HepG2 (cell line): ENCODE measurements around the gene PSMB9. TPM values are rescaled to one million over a fixed set of nuclear protein-coding genes. Genes with fewer than 3 reads are reported as not detected.

Experiments
- KDM5B ChIP-seq: sonication (generic); formaldehyde crosslinking; IDR thresholded peaks from 2 replicates; pipeline ENCODE4 v1.4.0; 2020; ENCODE audit warnings: missing genetic modification reagents, mild to moderate bottlenecking, borderline replicate concordance
- MXI1 ChIP-seq: IDR thresholded peaks from 3 replicates; pipeline ENCODE4 v1.6.1; 2012; ENCODE audit warnings: low read depth, low read length, inconsistent platforms, borderline replicate concordance
- MYC ChIP-seq: sonication (generic); formaldehyde crosslinking; IDR thresholded peaks from 2 replicates; pipeline ENCODE4 v1.9.0; 2021; ENCODE audit warnings: missing genetic modification reagents, borderline replicate concordance
- NFE2 ChIP-seq: sonication (generic); formaldehyde crosslinking; IDR thresholded peaks from 2 replicates; pipeline ENCODE4 v1.4.0; 2020; ENCODE audit warnings: missing genetic modification reagents
- NFE2L1 ChIP-seq: sonication (generic); formaldehyde crosslinking; IDR thresholded peaks from 2 replicates; pipeline ENCODE4 v1.4.0; 2020; ENCODE audit warnings: missing genetic modification reagents, mild to moderate bottlenecking, borderline replicate concordance
- PCBP1 ChIP-seq: fragments of 200-400 bp; formaldehyde crosslinking; IDR thresholded peaks from 2 replicates; pipeline ENCODE4 v1.6.1; 2017; ENCODE audit warnings: mild to moderate bottlenecking, low read depth, low read length, borderline replicate concordance
- POLR2G ChIP-seq: fragments of 200-400 bp; formaldehyde crosslinking; IDR thresholded peaks from 2 replicates; pipeline ENCODE4 v1.6.1; 2018; ENCODE audit warnings: mild to moderate bottlenecking, low read depth, low read length, moderate library complexity
- SSRP1 ChIP-seq: IDR thresholded peaks from 2 replicates; pipeline ENCODE4 v1.6.1; 2016; ENCODE audit warnings: control low read depth
- TBX2 ChIP-seq: sonication (generic); formaldehyde crosslinking; IDR thresholded peaks from 2 replicates; pipeline ENCODE4 v1.5.0; 2020; ENCODE audit warnings: missing genetic modification reagents, mild to moderate bottlenecking, borderline replicate concordance
- YY1 ChIP-seq: IDR thresholded peaks from 2 replicates; pipeline ENCODE4 v1.6.1; 2011; ENCODE audit warnings: low read length, low read depth, moderate library complexity, mild to moderate bottlenecking; ENCODE audit not compliant: insufficient read depth, insufficient replicate concordance
- ZBTB8A ChIP-seq: sonication (generic); formaldehyde crosslinking; IDR thresholded peaks from 2 replicates; pipeline ENCODE4 v1.4.0; 2020; ENCODE audit warnings: mild to moderate bottlenecking, low read depth, missing genetic modification reagents, borderline replicate concordance
- ZFP36L2 ChIP-seq: sonication (generic); formaldehyde crosslinking; IDR thresholded peaks from 2 replicates; pipeline ENCODE4 v1.4.0; 2020; ENCODE audit warnings: missing genetic modification reagents
- ZNF333 ChIP-seq: sonication (generic); formaldehyde crosslinking; IDR thresholded peaks from 2 replicates; pipeline ENCODE4 v1.4.0; 2020; ENCODE audit warnings: mild to moderate bottlenecking, missing genetic modification reagents, borderline replicate concordance
- ZNF33A ChIP-seq: sonication (generic); formaldehyde crosslinking; IDR thresholded peaks from 2 replicates; pipeline ENCODE4 v1.5.1; 2020; ENCODE audit warnings: missing genetic modification reagents, mild to moderate bottlenecking, moderate library complexity, borderline replicate concordance
- ZNF569 ChIP-seq: sonication (generic); formaldehyde crosslinking; IDR thresholded peaks from 2 replicates; pipeline ENCODE4 v1.5.0; 2020; ENCODE audit warnings: mild to moderate bottlenecking, missing genetic modification reagents, moderate library complexity, borderline replicate concordance
- ZNF605 ChIP-seq: sonication (generic); formaldehyde crosslinking; IDR thresholded peaks from 2 replicates; pipeline ENCODE4 v1.8.0; 2022; ENCODE audit warnings: mild to moderate bottlenecking, missing genetic modification reagents
- ZSCAN9 ChIP-seq: IDR thresholded peaks from 2 replicates; pipeline ENCODE4 v1.6.1; 2016; ENCODE audit warnings: borderline replicate concordance
- polyA plus RNA-seq, 8 experiments: library from polyadenylated mRNA; depleted of rRNA in 3 of 8; stranded (reverse) in 7 of 8; unstranded in 1 of 8; fragments of >200 nt; fragmentation: Illumina TruSeq in 4 of 8; extraction: Trizol in 4 of 8; gene quantifications; 2 replicates each; pipeline versions ENCODE4 v1.2.1 to v1.2.3, GENCODE V29; 2011 to 2016; ENCODE audit warnings: low read depth in 4 of 8, missing spikeins in 1 of 8, mixed read lengths in 1 of 8; ENCODE audit not compliant: insufficient read depth in 1 of 8
- total RNA-seq, 5 experiments: library from RNA; depleted of rRNA; stranded (reverse); fragments of >200 nt; fragmentation: Illumina TruSeq; extraction: Trizol; gene quantifications; 2 replicates each; pipeline ENCODE4 v1.2.3, GENCODE V29; 2016; ENCODE audit warnings: low read depth in 1 of 5
- TF ChIP-seq, protein P1 (sequence below): fragments of 450-650 bp; IDR thresholded peaks from 2 replicates; pipeline ENCODE4 v1.6.1; 2017
- TF ChIP-seq, protein P2 (sequence below): sonication (generic); formaldehyde crosslinking; conservative IDR thresholded peaks from 2 replicates; pipeline ENCODE4 v1.4.0; 2020; ENCODE audit warnings: missing genetic modification reagents
- TF ChIP-seq, protein P3 (sequence below): sonication (generic); formaldehyde crosslinking; IDR thresholded peaks from 2 replicates; pipeline ENCODE4 v1.4.0; 2020; ENCODE audit warnings: missing genetic modification reagents
- TF ChIP-seq, protein P4 (sequence below), 2 experiments: sonication (generic) in 1 of 2; formaldehyde crosslinking in 1 of 2; IDR thresholded peaks; 2 replicates each; pipeline versions ENCODE4 v1.4.0 to v1.6.1; 2018 to 2020; ENCODE audit warnings: missing genetic modification reagents in 2 of 2, borderline replicate concordance in 1 of 2, low read depth in 1 of 2, mild to moderate bottlenecking in 1 of 2, missing biosample characterization in 1 of 2

PSMB9 gene
- total and polyA plus RNA-seq, 2 of the 13 experiments (the other 11 are each of a cell fraction or from before 2014, with no cell fraction given) = 15.6 to 16.0 TPM

DNA sequence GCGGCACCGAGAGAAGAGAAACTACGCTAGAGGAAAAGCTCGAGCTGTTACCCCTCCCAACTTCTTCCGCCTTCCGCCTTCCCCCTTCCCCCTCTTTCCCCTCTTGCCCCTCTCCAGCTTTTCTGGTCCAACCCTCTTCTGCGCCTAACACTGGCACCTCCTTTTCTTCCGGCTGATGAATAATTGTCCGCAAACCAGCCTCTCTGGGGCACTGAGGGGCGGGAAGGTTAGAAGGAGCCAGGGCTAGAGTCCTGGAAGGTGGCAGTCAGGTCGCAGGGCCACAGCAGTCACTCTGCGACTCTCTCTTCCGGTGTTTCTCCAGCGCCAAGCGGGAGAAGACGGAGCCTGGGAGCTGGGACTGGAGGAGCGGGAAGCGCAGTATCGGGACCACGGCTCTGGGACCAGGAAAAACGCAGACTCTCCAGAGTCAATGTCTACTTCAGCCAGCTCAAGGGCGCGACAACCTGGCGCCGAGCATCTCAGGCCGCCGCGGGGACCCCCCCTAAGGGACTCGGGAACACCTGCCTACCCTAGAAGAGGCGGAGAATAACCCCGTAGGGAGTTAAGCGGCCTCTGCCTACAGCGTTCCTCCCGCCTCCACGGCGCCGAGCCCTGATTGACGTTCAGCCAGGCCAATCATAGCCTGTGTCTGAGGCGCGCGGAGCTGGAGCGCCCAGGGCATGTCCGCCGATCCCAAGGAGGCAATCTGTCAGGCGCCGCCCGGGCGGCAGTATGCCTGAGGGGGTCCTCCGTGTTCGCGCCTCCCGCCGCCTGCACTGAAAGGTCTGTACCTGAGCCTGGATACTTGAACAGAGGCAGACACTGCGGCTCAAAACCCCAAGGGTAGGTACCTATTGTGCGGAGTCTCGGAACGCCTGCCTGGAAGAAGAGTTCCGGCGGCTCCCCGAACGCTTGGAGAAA is 40.4 kb downstream of the PSMB9 start (continued):
- TF ChIP-seq, protein P1, sequence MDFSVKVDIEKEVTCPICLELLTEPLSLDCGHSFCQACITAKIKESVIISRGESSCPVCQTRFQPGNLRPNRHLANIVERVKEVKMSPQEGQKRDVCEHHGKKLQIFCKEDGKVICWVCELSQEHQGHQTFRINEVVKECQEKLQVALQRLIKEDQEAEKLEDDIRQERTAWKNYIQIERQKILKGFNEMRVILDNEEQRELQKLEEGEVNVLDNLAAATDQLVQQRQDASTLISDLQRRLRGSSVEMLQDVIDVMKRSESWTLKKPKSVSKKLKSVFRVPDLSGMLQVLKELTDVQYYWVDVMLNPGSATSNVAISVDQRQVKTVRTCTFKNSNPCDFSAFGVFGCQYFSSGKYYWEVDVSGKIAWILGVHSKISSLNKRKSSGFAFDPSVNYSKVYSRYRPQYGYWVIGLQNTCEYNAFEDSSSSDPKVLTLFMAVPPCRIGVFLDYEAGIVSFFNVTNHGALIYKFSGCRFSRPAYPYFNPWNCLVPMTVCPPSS = no peak
- TF ChIP-seq SSRP1 (peak; percentile 87; the same call in 1 of the 2 replicates), PCBP1 (0 out of 2 replicates have a peak, but pooled peaks have one; percentile 55), ZNF605 (CRISPR knock-in tag) (peak; percentile 64), TBX2 (CRISPR knock-in tag) (peak; percentile 84), ZNF33A (CRISPR knock-in tag) (no peak), MXI1 (peak; percentile 60; the same call in 1 of the 3 replicates), KDM5B (CRISPR knock-in tag) (peak; percentile 73; the same call in 1 of the 2 replicates), POLR2G (peak; percentile 93), ZFP36L2 (CRISPR knock-in tag) (no peak), NFE2 (CRISPR knock-in tag) (no peak), ZSCAN9 (CRISPR knock-in tag) (peak; percentile 60; the same call in 1 of the 2 replicates), ZNF569 (CRISPR knock-in tag) (no peak), YY1 (peak; percentile 88), NFE2L1 (CRISPR knock-in tag) (no peak; the same call in 1 of the 2 replicates), ZNF333 (CRISPR knock-in tag) (no peak; the same call in 1 of the 2 replicates), ZBTB8A (CRISPR knock-in tag) (no peak), MYC (CRISPR knock-in tag) (peak; percentile 77; the same call in 1 of the 2 replicates)
- TF ChIP-seq, protein P2, sequence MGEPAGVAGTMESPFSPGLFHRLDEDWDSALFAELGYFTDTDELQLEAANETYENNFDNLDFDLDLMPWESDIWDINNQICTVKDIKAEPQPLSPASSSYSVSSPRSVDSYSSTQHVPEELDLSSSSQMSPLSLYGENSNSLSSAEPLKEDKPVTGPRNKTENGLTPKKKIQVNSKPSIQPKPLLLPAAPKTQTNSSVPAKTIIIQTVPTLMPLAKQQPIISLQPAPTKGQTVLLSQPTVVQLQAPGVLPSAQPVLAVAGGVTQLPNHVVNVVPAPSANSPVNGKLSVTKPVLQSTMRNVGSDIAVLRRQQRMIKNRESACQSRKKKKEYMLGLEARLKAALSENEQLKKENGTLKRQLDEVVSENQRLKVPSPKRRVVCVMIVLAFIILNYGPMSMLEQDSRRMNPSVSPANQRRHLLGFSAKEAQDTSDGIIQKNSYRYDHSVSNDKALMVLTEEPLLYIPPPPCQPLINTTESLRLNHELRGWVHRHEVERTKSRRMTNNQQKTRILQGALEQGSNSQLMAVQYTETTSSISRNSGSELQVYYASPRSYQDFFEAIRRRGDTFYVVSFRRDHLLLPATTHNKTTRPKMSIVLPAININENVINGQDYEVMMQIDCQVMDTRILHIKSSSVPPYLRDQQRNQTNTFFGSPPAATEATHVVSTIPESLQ (CRISPR knock-in tag) = peak; percentile 79; the same call in 1 of the 2 replicates
- TF ChIP-seq, protein P3, sequence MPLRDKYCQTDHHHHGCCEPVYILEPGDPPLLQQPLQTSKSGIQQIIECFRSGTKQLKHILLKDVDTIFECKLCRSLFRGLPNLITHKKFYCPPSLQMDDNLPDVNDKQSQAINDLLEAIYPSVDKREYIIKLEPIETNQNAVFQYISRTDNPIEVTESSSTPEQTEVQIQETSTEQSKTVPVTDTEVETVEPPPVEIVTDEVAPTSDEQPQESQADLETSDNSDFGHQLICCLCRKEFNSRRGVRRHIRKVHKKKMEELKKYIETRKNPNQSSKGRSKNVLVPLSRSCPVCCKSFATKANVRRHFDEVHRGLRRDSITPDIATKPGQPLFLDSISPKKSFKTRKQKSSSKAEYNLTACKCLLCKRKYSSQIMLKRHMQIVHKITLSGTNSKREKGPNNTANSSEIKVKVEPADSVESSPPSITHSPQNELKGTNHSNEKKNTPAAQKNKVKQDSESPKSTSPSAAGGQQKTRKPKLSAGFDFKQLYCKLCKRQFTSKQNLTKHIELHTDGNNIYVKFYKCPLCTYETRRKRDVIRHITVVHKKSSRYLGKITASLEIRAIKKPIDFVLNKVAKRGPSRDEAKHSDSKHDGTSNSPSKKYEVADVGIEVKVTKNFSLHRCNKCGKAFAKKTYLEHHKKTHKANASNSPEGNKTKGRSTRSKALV (CRISPR knock-in tag) = no peak; the same call in 1 of the 2 replicates
- TF ChIP-seq, protein P4, sequence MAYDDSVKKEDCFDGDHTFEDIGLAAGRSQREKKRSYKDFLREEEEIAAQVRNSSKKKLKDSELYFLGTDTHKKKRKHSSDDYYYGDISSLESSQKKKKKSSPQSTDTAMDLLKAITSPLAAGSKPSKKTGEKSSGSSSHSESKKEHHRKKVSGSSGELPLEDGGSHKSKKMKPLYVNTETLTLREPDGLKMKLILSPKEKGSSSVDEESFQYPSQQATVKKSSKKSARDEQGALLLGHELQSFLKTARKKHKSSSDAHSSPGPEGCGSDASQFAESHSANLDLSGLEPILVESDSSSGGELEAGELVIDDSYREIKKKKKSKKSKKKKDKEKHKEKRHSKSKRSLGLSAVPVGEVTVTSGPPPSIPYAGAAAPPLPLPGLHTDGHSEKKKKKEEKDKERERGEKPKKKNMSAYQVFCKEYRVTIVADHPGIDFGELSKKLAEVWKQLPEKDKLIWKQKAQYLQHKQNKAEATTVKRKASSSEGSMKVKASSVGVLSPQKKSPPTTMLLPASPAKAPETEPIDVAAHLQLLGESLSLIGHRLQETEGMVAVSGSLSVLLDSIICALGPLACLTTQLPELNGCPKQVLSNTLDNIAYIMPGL (CRISPR knock-in tag; IDR thresholded peaks at IDR 0.05; ENCODE audit: borderline replicate concordance in 1 of 2, low read depth in 1 of 2) = peak; percentile 54 to 87; a peak in 3 of 4 replicates
